GM21526 (cell line): ENCODE results near the gene WNK1.
A peak's percentile ranks its signal among the peaks of the same experiment; 100 is the strongest.
"Not testable (repeated sequence)": the region's sequence is repeated elsewhere in the genome, so short reads cannot be mapped to it uniquely, and the experiment has no call there.

Experiments used
- ATAC-seq: cut with Tn5 transposase; IDR thresholded peaks from one replicate; pipeline ENCODE4 v1.9.1; 2021; ENCODE audit warnings: moderate library complexity; ENCODE audit not compliant: unreplicated experiment, low FRiP score

Gene WNK1

GRCh38 chr12:751999-752694 lies at the start of gene WNK1:
Gene WNK1, plus strand, starts transcription at chr12:752579. Its CDS starts 987 bp downstream, at chr12:753566.
- peak; percentile 46 for ATAC-seq

- no peak for ATAC-seq
Observed at GRCh38 chr12:704516-705242, 47.7 kb upstream of the WNK1 start.

- not testable (repeated sequence) for ATAC-seq
Observed at GRCh38 chr12:708084-708483, 44.3 kb upstream of the WNK1 start.

- ATAC-seq: no peak
Observed at GRCh38 chr12:709455-710020, 42.8 kb upstream of the WNK1 start.

GRCh38 chr12:712172-712863 lies 40.1 kb upstream of the WNK1 start:
- ATAC-seq: no peak

- ATAC-seq: no peak
Observed at GRCh38 chr12:713281-713875, 39.0 kb upstream of the WNK1 start.

GRCh38 chr12:716506-716905 lies 35.9 kb upstream of the WNK1 start:
- no peak for ATAC-seq

- ATAC-seq: no peak
Observed at GRCh38 chr12:718756-719102, 33.6 kb upstream of the WNK1 start.

GRCh38 chr12:720231-720941 lies 32.0 kb upstream of the WNK1 start:
- ATAC-seq: no peak

- ATAC-seq: no peak
Observed at GRCh38 chr12:724194-724855, 28.1 kb upstream of the WNK1 start.

GRCh38 chr12:725076-725475 lies 27.3 kb upstream of the WNK1 start:
- no peak for ATAC-seq

- ATAC-seq: no peak
Observed at GRCh38 chr12:726281-727140, 25.9 kb upstream of the WNK1 start.

GRCh38 chr12:727321-727720 lies 25.1 kb upstream of the WNK1 start:
- ATAC-seq: no peak

- no peak for ATAC-seq
Observed at GRCh38 chr12:728781-729180, 23.6 kb upstream of the WNK1 start.

- ATAC-seq: no peak
Observed at GRCh38 chr12:729221-729620, 23.2 kb upstream of the WNK1 start.

- no peak for ATAC-seq
Observed at GRCh38 chr12:730550-730949, 21.8 kb upstream of the WNK1 start.

GRCh38 chr12:737122-737739 lies 15.1 kb upstream of the WNK1 start:
- no peak for ATAC-seq

- no peak for ATAC-seq
Observed at GRCh38 chr12:738712-739111, 13.7 kb upstream of the WNK1 start.
